Measurements from ENCODE around the gene IMPA2.

DNA sequence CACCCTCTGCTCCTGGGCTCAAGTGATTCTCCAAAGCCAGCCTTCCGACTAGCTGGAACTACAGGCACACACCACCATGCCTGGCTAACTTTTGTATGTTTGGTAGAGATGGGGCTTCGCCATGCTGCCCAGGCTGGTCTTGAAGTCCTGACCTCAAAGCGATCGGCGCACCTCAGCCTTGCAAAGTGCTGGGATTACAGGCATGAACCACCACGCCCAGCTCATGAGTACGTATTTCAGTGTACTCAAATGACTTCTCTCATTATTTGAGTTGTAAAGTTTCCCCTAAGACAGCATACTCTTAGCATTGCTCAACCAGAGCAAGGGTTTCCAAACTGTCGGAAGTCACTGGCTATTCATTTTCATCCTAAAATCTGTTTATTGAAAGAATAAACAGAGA lies 40.3 kb downstream of the IMPA2 start:
- no peak for TF ChIP-seq POLR2AphosphoS5 (IDR thresholded peaks at IDR 0.05)
- TF ChIP-seq, protein P1, sequence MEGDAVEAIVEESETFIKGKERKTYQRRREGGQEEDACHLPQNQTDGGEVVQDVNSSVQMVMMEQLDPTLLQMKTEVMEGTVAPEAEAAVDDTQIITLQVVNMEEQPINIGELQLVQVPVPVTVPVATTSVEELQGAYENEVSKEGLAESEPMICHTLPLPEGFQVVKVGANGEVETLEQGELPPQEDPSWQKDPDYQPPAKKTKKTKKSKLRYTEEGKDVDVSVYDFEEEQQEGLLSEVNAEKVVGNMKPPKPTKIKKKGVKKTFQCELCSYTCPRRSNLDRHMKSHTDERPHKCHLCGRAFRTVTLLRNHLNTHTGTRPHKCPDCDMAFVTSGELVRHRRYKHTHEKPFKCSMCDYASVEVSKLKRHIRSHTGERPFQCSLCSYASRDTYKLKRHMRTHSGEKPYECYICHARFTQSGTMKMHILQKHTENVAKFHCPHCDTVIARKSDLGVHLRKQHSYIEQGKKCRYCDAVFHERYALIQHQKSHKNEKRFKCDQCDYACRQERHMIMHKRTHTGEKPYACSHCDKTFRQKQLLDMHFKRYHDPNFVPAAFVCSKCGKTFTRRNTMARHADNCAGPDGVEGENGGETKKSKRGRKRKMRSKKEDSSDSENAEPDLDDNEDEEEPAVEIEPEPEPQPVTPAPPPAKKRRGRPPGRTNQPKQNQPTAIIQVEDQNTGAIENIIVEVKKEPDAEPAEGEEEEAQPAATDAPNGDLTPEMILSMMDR (IDR thresholded peaks at IDR 0.05), result no peak
- TF ChIP-seq EP300 (IDR thresholded peaks at IDR 0.05), result no peak
- TF ChIP-seq POLR2A (IDR thresholded peaks at IDR 0.05), result no peak

Measured in gastroesophageal sphincter (tissue), 3 donors.